SK-N-SH (cell line): ENCODE results near the gene SCN11A. TPM values are rescaled to one million over a fixed set of nuclear protein-coding genes. Genes with fewer than 3 reads are reported as not detected.

ENCODE experiments used
- CTCF ChIA-PET: fragments of 300-600, 350-600 bp; formaldehyde crosslinking; extraction: SDS; loops from one replicate; lab custom pipeline; 2021; lab: Yijun Ruan, JAX
- POLR2A ChIA-PET: fragments of 350-600 bp; sonication (Branson Sonifier 250); formaldehyde crosslinking; extraction: SDS; loops from one replicate; lab custom pipeline; 2020; ENCODE audit warnings: antibody characterized with exemption, inconsistent platforms; lab: Yijun Ruan, JAX
- DNase-seq: peaks from one replicate; pipeline ENCODE4 v3.0.0; 2012
- H2AFZ ChIP-seq: fragments of 200-600 bp; sonication (generic); 2 replicates; pipeline ENCODE4 v1.8.1; 2016; ENCODE audit warnings: antibody characterized with exemption, mild to moderate bottlenecking, low read depth
- H3F3A ChIP-seq: fragments of 200-600 bp; sonication (generic); replicated peaks from 2 replicates; pipeline ENCODE3; 2016; ENCODE audit warnings: antibody characterized with exemption, mild to moderate bottlenecking; ENCODE audit not compliant: insufficient read depth
- H3K27ac ChIP-seq, 2 experiments: fragments of 200-500 bp in 1 of 2; fragments of 200-600 bp in 1 of 2; sonication (Bioruptor generic) in 1 of 2; sonication (generic), shearing (Covaris generic) in 1 of 2; 2 replicates each; pipeline versions ENCODE4 v1.5.1 to v1.6.1; 2014 to 2016; ENCODE audit warnings: low read depth in 2 of 2, inconsistent platforms in 1 of 2, low read length in 1 of 2, mild to moderate bottlenecking in 1 of 2, mixed read lengths in 1 of 2
- H3K27me3 ChIP-seq: fragments of 200-600 bp; sonication (generic), shearing (Covaris generic); 2 replicates; pipeline ENCODE4 v1.6.1; 2016; ENCODE audit warnings: mixed run types; ENCODE audit not compliant: insufficient read depth
- H3K36me3 ChIP-seq, 2 experiments: fragments of 200-500 bp in 1 of 2; fragments of 200-600 bp in 1 of 2; sonication (Bioruptor generic) in 1 of 2; sonication (generic) in 1 of 2; replicated peaks in 1 of 2; 2 replicates each; pipeline versions ENCODE3 to v1.5.1; 2014 to 2016; ENCODE audit warnings: low read length in 1 of 2, mild to moderate bottlenecking in 1 of 2; ENCODE audit not compliant: insufficient read depth in 2 of 2, control insufficient read depth in 1 of 2
- H3K4me1 ChIP-seq, 2 experiments: fragments of 200-500 bp in 1 of 2; fragments of 200-600 bp in 1 of 2; sonication (Bioruptor generic) in 1 of 2; sonication (generic), shearing (Covaris generic) in 1 of 2; 2 replicates each; pipeline versions ENCODE4 v1.5.1 to v1.6.1; 2014 to 2016; ENCODE audit warnings: low read depth in 1 of 2, low read length in 1 of 2, mixed run types in 1 of 2; ENCODE audit not compliant: insufficient read depth in 2 of 2, control insufficient read depth in 1 of 2
- H3K4me2 ChIP-seq: fragments of 200-600 bp; sonication (generic), shearing (Covaris generic); 2 replicates; pipeline ENCODE4 v1.6.1; 2017; ENCODE audit warnings: mixed run types
- H3K4me3 ChIP-seq, 2 experiments: fragments of 200-500 bp in 1 of 2; fragments of 200-600 bp in 1 of 2; sonication (Bioruptor generic) in 1 of 2; sonication (generic), shearing (Covaris generic) in 1 of 2; 2 replicates each; pipeline versions ENCODE4 v1.5.1 to v1.8.1; 2014 to 2016; ENCODE audit warnings: low read depth in 2 of 2, inconsistent platforms in 1 of 2, low read length in 1 of 2, mild to moderate bottlenecking in 1 of 2, mixed read lengths in 1 of 2, moderate library complexity in 1 of 2
- H3K79me2 ChIP-seq: fragments of 200-600 bp; sonication (generic); 2 replicates; pipeline ENCODE4 v1.8.1; 2017; ENCODE audit warnings: mild to moderate bottlenecking; ENCODE audit not compliant: insufficient read depth
- H3K9ac ChIP-seq: fragments of 200-600 bp; sonication (generic); 2 replicates; pipeline ENCODE4 v1.6.1; 2017; ENCODE audit warnings: mixed run types
- H3K9me2 ChIP-seq: fragments of 200-600 bp; sonication (generic); 2 replicates; pipeline ENCODE4 v1.6.1; 2017; ENCODE audit warnings: mixed run types
- H3K9me3 ChIP-seq: fragments of 200-600 bp; sonication (generic); 2 replicates; pipeline ENCODE4 v1.6.1; 2017; ENCODE audit warnings: mixed run types, mild to moderate bottlenecking, moderate library complexity
- H4K20me1 ChIP-seq: fragments of 200-600 bp; sonication (generic); 2 replicates; pipeline ENCODE4 v1.6.1; 2017; ENCODE audit warnings: mild to moderate bottlenecking, mixed run types; ENCODE audit not compliant: insufficient read depth
- EZH2phosphoT487 ChIP-seq: fragments of 200-600 bp; sonication (generic); IDR thresholded peaks from 2 replicates; pipeline ENCODE4 v1.6.1; 2017; ENCODE audit warnings: low read depth, mixed run types, mild to moderate bottlenecking, antibody characterized with exemption, moderate library complexity, borderline replicate concordance
- NFIC ChIP-seq: IDR thresholded peaks from 2 replicates; pipeline ENCODE4 v1.4.0; 2012; ENCODE audit warnings: borderline replicate concordance
- RCOR1 ChIP-seq: fragments of 150-350 bp; IDR thresholded peaks from 2 replicates; pipeline ENCODE4 v1.6.1; 2017; ENCODE audit warnings: antibody characterized with exemption, low read length
- RXRA ChIP-seq: IDR thresholded peaks from 2 replicates; pipeline ENCODE4 v1.4.0; 2012; ENCODE audit warnings: low read depth, mild to moderate bottlenecking, borderline replicate concordance
- USF2 ChIP-seq: fragments of 150-350 bp; IDR thresholded peaks from 2 replicates; pipeline ENCODE4 v1.6.1; 2017; ENCODE audit warnings: antibody characterized with exemption, low read length, low read depth, borderline replicate concordance
- YY1 ChIP-seq: IDR thresholded peaks from 2 replicates; pipeline ENCODE4 v1.4.0; 2012; ENCODE audit warnings: low read depth, mild to moderate bottlenecking
- WGBS: methylation state at CpG from one replicate; pipeline ENCODE4 v1.1.6; 2017; ENCODE audit warnings: low lambda C conversion rate; 5-methylcytosine and 5-hydroxymethylcytosine counted together
- polyA plus RNA-seq, 3 experiments: library from polyadenylated mRNA; depleted of rRNA; stranded (reverse); fragments of >200 nt; gene quantifications; 2 replicates each; pipeline ENCODE4 v1.2.3, GENCODE V29; 2012
- small RNA-seq, 7 experiments: library from RNA; depleted of rRNA; stranded (forward); fragments of <200 nt; gene quantifications; one replicate each; pipeline ENCODE3, GENCODE V24; 2012

SCN11A gene
- polyA plus RNA-seq, 1 of the 3 experiments (the other 2 are of a cell fraction) = 0.02 TPM

- H2AFZ ChIP-seq = no peak overlapping the region
- no peaks in the 10 kb centered on the region for H3K9me2 ChIP-seq
- 5% methylated on average over 2 of the region's 2 CpGs for WGBS
- no peak overlapping the region for H3K4me3 ChIP-seq
- POLR2A ChIA-PET = no interaction called here
- H3K9me3 ChIP-seq = no peaks in the 10 kb centered on the region
- H3K27ac ChIP-seq = no peak overlapping the region
- H4K20me1 ChIP-seq = no peaks in the 10 kb centered on the region
- no peak overlapping the region for H3K4me2 ChIP-seq
- H3F3A ChIP-seq = no peaks in the 10 kb centered on the region
- CTCF ChIA-PET = interaction anchor here (0.6 to 2.1 kb wide), 3 partner anchors 25 to 161 kb away, joined by 3 to 4 read pairs (median 4); no protein-coding TSS in a partner anchor
- DNase-seq = no peak
- H3K36me3 ChIP-seq = no peaks in the 10 kb centered on the region
- H3K4me1 ChIP-seq = no peaks in the 10 kb centered on the region
- no peak overlapping the region for H3K9ac ChIP-seq
- no peaks in the 10 kb centered on the region for H3K79me2 ChIP-seq
- H3K27me3 ChIP-seq = no peaks in the 10 kb centered on the region
- TF ChIP-seq EZH2phosphoT487 = no peak
- TF ChIP-seq NFIC = no peak
- no peak for TF ChIP-seq USF2
- no peak for TF ChIP-seq YY1
- TF ChIP-seq RXRA = no peak
- no peak for TF ChIP-seq RCOR1
Measured at GRCh38 chr3:39005295-39005694, 46.4 kb downstream of the SCN11A start.

Small RNA genes lying within 50 kb of the gene (small RNA-seq; reads per million reads assigned to genes)
- 0 reads per million in 7 experiments for gene RNU6-1227P

Other genes with a start within 250 kb of the SCN11A start
- not detected in 2 replicates for gene SCN10A, start 235.7 kb downstream of the SCN11A start, polyA plus RNA-seq (2012; rRNA removed)
- gene WDR48, start 72 bp upstream of the SCN11A start, polyA plus RNA-seq (2012; rRNA removed) = 12.1 and 18.0 TPM in 2 replicates
- gene GORASP1, start 55.7 kb upstream of the SCN11A start, polyA plus RNA-seq (2012; rRNA removed) = 44.3 and 56.2 TPM in 2 replicates
- gene TTC21A, start 55.7 kb upstream of the SCN11A start, polyA plus RNA-seq (2012; rRNA removed) = 3.9 and 4.2 TPM in 2 replicates
- gene CSRNP1, start 101.6 kb upstream of the SCN11A start, polyA plus RNA-seq (2012; rRNA removed) = 24.5 and 26.3 TPM in 2 replicates
- not detected in 2 replicates for gene XIRP1, start 140.7 kb upstream of the SCN11A start, polyA plus RNA-seq (2012; rRNA removed)
- not detected in 2 replicates for gene CX3CR1, start 228.1 kb upstream of the SCN11A start, polyA plus RNA-seq (2012; rRNA removed)